Skeletal muscle satellite cell (primary cell): ENCODE results near the gene C11orf21.

Experiments
- H3K27me3 ChIP-seq: 2 replicates; pipeline ENCODE4 v1.7.0; 2013; ENCODE audit warnings: low read length; ENCODE audit not compliant: control insufficient read depth, insufficient read depth
- H3K36me3 ChIP-seq: 2 replicates; pipeline ENCODE4 v1.7.0; 2013; ENCODE audit warnings: mild to moderate bottlenecking, control low read depth, low read length; ENCODE audit not compliant: insufficient read depth
- H3K4me1 ChIP-seq: 2 replicates; pipeline ENCODE4 v1.7.0; 2013; ENCODE audit warnings: low read length; ENCODE audit not compliant: control insufficient read depth, insufficient read depth
- H3K4me2 ChIP-seq: 2 replicates; pipeline ENCODE4 v1.7.0; 2013; ENCODE audit warnings: mild to moderate bottlenecking, low read length
- H3K4me3 ChIP-seq: 2 replicates; pipeline ENCODE4 v1.7.0; 2013; ENCODE audit warnings: low read length
- H3K9ac ChIP-seq: 2 replicates; pipeline ENCODE4 v1.7.0; 2013; ENCODE audit warnings: mild to moderate bottlenecking, low read depth, low read length, moderate library complexity
- H3K9me3 ChIP-seq: replicated peaks from 2 replicates; pipeline ENCODE4 v1.7.0; 2013; ENCODE audit warnings: mild to moderate bottlenecking, control low read depth, low read length

The C11orf21 gene

DNA sequence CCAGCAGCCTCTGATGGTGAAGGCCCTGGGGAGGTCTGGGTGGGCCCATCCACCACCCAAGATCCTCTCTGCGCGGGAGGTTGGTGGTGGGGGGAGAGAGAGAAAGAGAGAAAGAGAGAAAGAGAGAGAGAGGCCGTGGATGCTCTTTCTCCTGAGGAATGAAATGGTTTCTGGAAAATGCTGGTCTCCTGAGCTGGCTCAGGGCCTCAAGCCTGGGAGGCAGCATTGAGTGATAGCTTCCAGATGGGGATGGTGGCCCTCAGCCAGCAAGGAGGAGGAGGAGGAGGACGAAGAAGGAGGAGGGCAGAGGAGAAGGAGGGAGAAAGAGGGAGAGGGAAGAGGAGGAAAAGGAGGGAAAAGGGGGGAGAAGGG, 4.7 kb upstream of the C11orf21 start:
- peak overlapping the region; percentile 24 for H3K4me2 ChIP-seq
- peaks cover 6% of the 10 kb centered on the region for H3K27me3 ChIP-seq
- H3K36me3 ChIP-seq: no peaks in the 10 kb centered on the region
- peaks cover 14% of the 10 kb centered on the region for H3K4me1 ChIP-seq
- no peaks in the 10 kb centered on the region for H3K9me3 ChIP-seq
- H3K4me3 ChIP-seq: no peak overlapping the region
- H3K9ac ChIP-seq: no peak overlapping the region

DNA sequence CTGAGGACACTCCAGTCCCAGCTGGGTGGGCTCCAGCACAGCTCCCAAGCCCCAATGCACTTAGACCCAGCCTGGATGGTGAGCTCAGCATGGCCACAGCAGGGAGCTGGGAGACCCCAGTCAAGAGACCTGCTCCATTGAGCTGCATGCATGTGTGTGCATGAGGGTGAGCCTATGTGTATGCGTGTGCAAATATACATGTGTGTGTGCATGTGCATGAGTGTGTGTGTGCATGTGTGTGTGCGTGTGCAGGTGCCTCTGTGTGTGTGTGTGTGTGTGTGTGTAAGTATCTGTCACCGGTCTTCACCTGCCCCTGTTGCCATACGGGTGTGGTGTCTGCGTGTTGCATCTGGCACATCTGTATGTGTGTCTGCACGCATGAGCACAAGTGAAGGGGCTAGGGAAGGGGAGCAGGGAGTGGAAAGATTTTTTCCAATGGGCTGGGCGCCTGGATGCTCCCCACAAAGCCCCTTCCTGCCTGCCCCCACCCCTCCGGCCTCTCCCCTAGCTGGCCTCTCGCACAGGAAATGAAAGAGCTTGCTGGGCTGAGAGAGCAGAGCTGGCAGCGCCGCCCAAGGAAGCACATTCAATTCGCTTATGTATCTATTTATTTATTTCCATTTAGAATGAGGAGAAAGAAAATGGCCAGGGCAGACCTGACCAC, 4.2 kb upstream of the C11orf21 start:
- Histone ChIP-seq H3K4me1 (peaks cover 14% of the 10 kb centered on the region), H3K9ac (no peak overlapping the region), H3K4me2 (peak overlapping the region; percentile 24), H3K9me3 (no peaks in the 10 kb centered on the region), H3K4me3 (no peak overlapping the region), H3K36me3 (no peaks in the 10 kb centered on the region), H3K27me3 (peaks cover 6% of the 10 kb centered on the region)

DNA sequence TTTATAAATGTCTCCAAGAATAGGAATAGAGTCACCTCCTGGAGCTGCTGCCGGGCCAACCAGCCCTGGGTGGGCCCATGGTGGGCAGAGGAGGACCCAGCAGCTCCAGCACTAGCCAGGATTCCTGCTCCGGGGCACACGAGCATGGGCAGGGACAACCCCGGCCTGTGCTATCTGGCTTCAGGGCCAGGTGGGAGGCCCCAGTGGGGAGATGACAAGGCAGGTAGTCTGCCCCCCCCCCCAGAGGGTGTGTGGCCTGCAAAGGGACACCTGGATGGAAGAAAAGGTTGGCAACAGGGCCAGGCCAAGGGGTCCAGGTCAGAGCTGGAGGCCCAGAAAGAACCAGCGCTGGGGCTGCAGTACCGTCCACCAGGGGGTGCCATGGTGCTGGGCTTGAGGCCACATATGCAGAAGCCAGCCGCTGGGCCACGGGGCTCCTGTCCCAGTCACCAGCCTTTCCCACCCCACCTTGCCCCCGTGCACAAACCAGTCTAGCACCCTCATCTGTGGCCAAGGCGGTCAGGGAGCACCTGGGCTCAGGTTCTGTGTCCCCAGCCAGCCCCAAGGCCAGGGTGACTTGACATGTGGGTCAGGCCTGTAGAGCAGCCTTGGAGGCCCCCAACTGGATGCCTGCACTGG, 3.5 kb upstream of the C11orf21 start:
- Histone ChIP-seq H3K9ac (no peak overlapping the region), H3K4me3 (no peak overlapping the region), H3K27me3 (peaks cover 6% of the 10 kb centered on the region), H3K4me1 (peaks cover 14% of the 10 kb centered on the region), H3K4me2 (no peak overlapping the region), H3K36me3 (no peaks in the 10 kb centered on the region), H3K9me3 (no peaks in the 10 kb centered on the region)

GRCh38 chr11:2304506-2305139, 2.9 kb upstream of the C11orf21 start:
- no peak overlapping the region for H3K4me2 ChIP-seq
- no peaks in the 10 kb centered on the region for H3K36me3 ChIP-seq
- H3K4me1 ChIP-seq: peaks cover 14% of the 10 kb centered on the region
- no peaks in the 10 kb centered on the region for H3K9me3 ChIP-seq
- no peak overlapping the region for H3K4me3 ChIP-seq
- H3K27me3 ChIP-seq: peaks cover 6% of the 10 kb centered on the region
- H3K9ac ChIP-seq: no peak overlapping the region

- Histone ChIP-seq H3K4me3 (no peak overlapping the region), H3K36me3 (no peaks in the 10 kb centered on the region), H3K9ac (no peak overlapping the region), H3K4me1 (peaks cover 14% of the 10 kb centered on the region), H3K27me3 (peaks cover 10% of the 10 kb centered on the region), H3K4me2 (no peak overlapping the region), H3K9me3 (no peaks in the 10 kb centered on the region)
These were observed 2.1 kb upstream of the C11orf21 start for GRCh38 chr11:2303627-2304505.

DNA sequence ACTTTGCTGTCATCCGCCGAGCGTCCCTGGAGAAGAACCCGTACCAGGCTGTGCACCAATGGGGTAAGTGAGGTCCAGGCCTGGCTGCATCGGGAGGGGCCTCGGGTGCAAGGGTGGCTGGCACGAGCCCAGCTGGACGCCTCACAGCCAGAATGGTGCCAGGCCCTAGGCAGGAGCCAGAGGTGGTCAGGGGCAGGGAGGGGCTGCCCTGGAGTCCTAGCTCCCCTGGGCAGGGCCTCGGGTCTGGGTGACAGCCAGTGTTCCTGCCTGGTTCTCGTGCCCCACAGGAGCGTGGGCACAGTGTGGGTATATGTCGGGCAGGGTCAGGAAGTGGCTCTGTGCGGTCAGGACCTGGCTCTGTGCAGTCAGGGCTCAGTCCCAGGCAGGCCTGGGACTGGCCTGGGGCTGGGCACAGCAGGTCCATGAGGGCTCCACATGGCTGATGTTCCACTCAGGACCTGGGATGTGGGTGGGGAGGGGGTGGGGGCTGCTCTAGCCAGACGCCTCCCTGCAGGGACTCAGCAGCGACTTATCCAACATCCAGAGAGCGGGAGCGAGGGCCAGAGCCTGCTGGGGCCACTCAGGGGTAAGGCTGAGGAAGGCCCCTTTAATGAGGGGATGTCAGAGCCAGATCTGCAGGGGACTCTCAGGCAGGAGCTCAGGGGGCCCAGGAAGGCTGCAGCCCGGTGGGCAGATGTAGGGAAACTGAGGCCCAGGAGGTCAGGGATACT, 1.3 kb upstream of the C11orf21 start:
- no peaks in the 10 kb centered on the region for H3K36me3 ChIP-seq
- H3K9me3 ChIP-seq: no peaks in the 10 kb centered on the region
- H3K4me2 ChIP-seq: no peak overlapping the region
- H3K4me3 ChIP-seq: no peak overlapping the region
- peaks cover 14% of the 10 kb centered on the region for H3K4me1 ChIP-seq
- no peak overlapping the region for H3K9ac ChIP-seq
- peaks cover 10% of the 10 kb centered on the region for H3K27me3 ChIP-seq

DNA sequence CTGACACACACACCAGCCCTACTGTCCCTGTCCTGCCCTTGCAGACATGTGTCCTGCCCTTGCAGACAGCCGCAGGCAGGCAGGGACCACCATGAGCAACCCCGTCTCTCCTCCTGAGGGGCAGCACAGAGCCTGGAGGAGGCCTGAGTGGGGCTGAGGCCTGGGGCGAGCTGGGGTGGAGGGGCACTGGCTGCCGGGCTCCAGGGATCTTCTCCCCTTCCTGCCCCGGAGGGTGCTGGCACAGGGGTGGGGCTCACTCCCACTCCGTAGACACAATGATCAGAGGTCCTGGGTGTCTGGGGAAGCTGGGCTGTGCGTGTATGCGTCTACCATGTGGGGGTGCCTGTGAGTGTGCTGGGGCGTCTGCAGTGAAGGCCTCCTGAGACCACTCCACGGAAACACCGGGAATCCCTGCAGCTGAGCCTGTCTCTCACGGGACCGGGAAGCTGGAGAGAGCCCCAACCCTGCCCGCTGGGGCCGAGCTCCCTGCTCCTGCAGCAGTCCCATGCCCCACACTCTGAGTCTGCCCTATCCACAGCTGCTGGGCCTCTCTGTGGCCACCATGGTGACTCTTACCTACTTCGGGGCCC, 683 bp upstream of the C11orf21 start:
- no peak overlapping the region for H3K4me3 ChIP-seq
- H3K9me3 ChIP-seq: no peaks in the 10 kb centered on the region
- no peak overlapping the region for H3K9ac ChIP-seq
- H3K4me1 ChIP-seq: peaks cover 14% of the 10 kb centered on the region
- H3K27me3 ChIP-seq: peaks cover 13% of the 10 kb centered on the region
- no peaks in the 10 kb centered on the region for H3K36me3 ChIP-seq
- H3K4me2 ChIP-seq: no peak overlapping the region

- no peaks in the 10 kb centered on the region for H3K36me3 ChIP-seq
These were observed 635 bp downstream of the C11orf21 start for GRCh38 chr11:2300936-2301630.

GRCh38 chr11:2300290-2300935, 1.3 kb downstream of the C11orf21 start:
- Histone ChIP-seq H3K4me1 (peaks cover 10% of the 10 kb centered on the region), H3K27me3 (peaks cover 21% of the 10 kb centered on the region), H3K36me3 (no peaks in the 10 kb centered on the region), H3K4me2 (no peak overlapping the region), H3K4me3 (no peak overlapping the region), H3K9ac (no peak overlapping the region), H3K9me3 (no peaks in the 10 kb centered on the region)

More at GRCh38 chr11:2300936-2301630, 635 bp downstream of the C11orf21 start:
- no peak overlapping the region for H3K4me3 ChIP-seq
- H3K4me1 ChIP-seq: peaks cover 10% of the 10 kb centered on the region
- H3K9ac ChIP-seq: no peak overlapping the region
- H3K9me3 ChIP-seq: no peaks in the 10 kb centered on the region
- no peak overlapping the region for H3K4me2 ChIP-seq
- peaks cover 17% of the 10 kb centered on the region for H3K27me3 ChIP-seq

GRCh38 chr11:2299773-2300172, 1.9 kb downstream of the C11orf21 start:
- H3K4me2 ChIP-seq: no peak overlapping the region
- peaks cover 10% of the 10 kb centered on the region for H3K4me1 ChIP-seq
- H3K36me3 ChIP-seq: no peaks in the 10 kb centered on the region
- H3K27me3 ChIP-seq: peaks cover 27% of the 10 kb centered on the region
- no peak overlapping the region for H3K4me3 ChIP-seq
- no peak overlapping the region for H3K9ac ChIP-seq
- H3K9me3 ChIP-seq: no peaks in the 10 kb centered on the region
